AG08395 (cell line): ENCODE results near the gene AMH.

ENCODE experiments used
- DNase-seq: peaks from one replicate; pipeline ENCODE4 v3.0.0; 2012; ENCODE audit warnings: mixed read lengths, low spot score

AMH gene

DNA sequence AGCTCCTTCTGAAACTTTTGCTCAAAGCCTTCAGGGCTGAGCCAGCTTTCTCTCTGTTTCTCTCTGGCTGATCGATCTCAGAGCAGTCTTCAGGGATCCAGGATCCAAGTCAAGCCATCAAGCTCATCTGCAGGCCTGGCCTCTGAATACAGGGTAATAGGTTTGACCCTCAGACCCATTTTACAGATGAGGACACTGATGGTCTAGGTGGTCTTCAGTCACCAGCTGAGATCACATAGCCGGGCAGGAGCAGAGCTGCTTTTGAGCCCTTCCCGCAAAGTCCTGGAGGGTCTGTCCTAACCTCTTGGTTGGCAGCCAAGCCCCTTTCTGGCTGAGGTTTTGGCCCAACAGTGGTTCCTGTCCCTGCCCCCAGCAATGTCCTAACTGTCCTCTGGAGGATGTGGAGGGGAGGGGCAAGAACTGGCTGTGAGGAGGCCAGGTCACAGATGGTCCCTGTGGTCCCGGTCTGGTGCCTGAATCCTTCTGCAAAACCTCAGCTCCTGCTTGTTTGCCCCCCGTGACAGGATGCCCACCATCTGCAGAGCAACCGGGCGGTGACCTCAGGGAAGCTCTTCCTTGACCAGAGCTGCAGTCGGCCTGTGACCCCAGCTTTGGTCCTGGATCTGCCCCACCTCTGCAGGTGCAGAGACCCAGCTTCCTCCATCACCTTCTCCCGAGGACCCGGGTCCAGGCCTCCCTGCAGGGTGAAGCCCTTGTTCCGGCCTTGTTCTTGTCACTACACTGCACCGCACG is 38.6 kb downstream of the AMH start:
- no peak for DNase-seq

GRCh38 chr19:2288338-2288817 is 39.3 kb downstream of the AMH start:
- no peak for DNase-seq

- no peak for DNase-seq
Measured at GRCh38 chr19:2288818-2289713, 39.9 kb downstream of the AMH start.

GRCh38 chr19:2289714-2290435 is 40.8 kb downstream of the AMH start:
- no peak for DNase-seq

DNA sequence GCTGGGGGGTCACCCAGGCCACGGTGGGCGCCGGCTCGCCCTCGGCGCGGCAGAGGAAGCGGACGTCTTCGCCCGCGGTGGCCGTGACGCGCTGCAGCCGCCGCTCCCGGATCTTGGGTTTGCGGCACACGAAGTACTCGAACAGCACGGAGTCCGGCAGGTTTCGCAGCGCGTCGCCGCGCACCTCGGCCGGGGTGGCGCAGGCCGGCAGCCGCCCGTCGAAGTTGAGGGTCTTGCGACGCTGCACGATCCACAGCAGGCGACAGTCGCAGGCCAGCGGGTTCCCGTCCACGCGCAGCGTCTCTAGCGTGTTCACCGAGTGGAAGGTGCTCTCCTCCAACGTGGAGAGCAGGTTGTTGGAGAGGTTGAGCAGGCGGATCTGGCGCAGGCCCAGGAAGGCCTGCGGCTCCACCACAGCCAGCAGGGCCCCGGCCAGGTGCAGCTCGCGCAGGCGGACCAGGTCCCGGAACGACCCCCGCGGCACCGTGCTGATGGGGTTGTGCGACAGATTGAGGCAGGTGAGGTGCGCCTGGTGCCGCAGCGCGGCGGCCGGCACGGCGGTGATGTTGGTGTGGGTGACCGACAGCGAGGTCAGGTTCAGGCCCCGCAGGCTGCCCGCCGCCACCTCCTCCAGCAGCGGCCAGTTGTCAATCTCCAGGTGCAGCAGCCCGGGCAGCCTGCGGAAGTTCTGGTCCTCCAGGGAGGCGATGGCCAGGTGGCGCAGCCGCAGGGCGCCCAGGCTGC is 41.5 kb downstream of the AMH start:
- no peak for DNase-seq

GRCh38 chr19:2291185-2291751 is 42.1 kb downstream of the AMH start:
- no peak for DNase-seq

GRCh38 chr19:2294687-2295335 is 45.7 kb downstream of the AMH start:
- DNase-seq, result peak; percentile 90

DNA sequence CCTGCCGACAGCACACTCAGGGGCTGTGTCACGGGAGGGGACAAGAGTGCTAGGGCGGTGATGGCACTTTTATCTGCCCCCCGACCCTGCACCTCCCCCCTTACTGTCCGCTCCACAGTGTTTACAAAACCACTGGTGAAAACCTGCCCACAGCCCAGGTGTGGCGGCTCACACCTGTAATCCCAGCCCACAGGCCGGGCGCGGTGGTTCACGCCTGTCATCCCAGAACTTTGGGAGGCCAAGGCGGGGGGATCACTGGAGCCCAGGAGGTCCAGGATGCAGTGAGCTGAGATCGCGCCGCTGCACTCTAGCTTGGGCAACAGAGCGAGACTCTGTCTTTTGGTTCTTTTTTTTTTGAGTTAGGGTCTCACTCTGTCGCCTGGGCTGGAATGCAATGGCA is 47.0 kb downstream of the AMH start:
- no peak for DNase-seq

DNA sequence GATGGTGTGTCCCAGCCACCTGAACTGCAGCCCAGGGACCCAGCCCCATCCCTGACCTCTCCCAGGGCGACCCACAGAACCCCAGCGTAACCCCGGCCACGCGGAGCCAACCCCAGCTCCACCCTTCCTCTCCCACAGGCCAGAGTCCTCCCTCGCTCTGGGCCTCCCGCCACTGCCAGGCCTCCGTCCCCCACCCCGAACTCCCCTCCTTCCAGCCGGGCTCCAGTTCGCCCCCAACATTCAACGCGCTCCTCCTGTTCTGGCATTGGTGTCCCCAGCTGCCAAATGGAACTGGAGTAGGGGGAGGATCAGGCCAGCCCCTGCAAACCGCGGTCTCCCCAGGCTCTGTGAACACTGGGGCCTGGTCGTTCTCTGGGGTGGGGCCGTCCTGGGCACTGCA is 51.4 kb downstream of the AMH start:
- no peak for DNase-seq
